Hindlimb muscle (tissue), 1 donor: ENCODE results near the gene XRCC4. TPM values are rescaled to one million over a fixed set of nuclear protein-coding genes. Genes with fewer than 3 reads are reported as not detected.
A peak's percentile ranks its signal among the peaks of the same experiment; 100 is the strongest.
"Not testable (repeated sequence)": the region's sequence is repeated elsewhere in the genome, so short reads cannot be mapped to it uniquely, and the experiment has no call there.

ENCODE experiments used
- DNase-seq: peaks from one replicate; pipeline ENCODE4 v3.0.0-alpha.2; 2013
- polyA plus RNA-seq: library from polyadenylated mRNA; unstranded; fragments of 120-200 nt; gene quantifications from one replicate; pipeline ENCODE4 v1.2.1, GENCODE V29; 2013; ENCODE audit not compliant: insufficient read length

The XRCC4 gene
- polyA plus RNA-seq, 1 donor = 5.5 TPM

GRCh38 chr5:83184534-83184933 lies 107.2 kb downstream of the XRCC4 start:
- DNase-seq = peak; percentile 19

GRCh38 chr5:83192947-83193346 lies 115.6 kb downstream of the XRCC4 start:
- DNase-seq = no peak

- no peak for DNase-seq
Measured at GRCh38 chr5:83197326-83197967, 120.1 kb downstream of the XRCC4 start.

GRCh38 chr5:83199126-83199525 lies 121.8 kb downstream of the XRCC4 start:
- DNase-seq = no peak

- no peak for DNase-seq
Measured at GRCh38 chr5:83204651-83205050, 127.3 kb downstream of the XRCC4 start.

- DNase-seq = no peak
Measured at GRCh38 chr5:83209963-83210362, 132.6 kb downstream of the XRCC4 start.

- no peak for DNase-seq
Measured at GRCh38 chr5:83219077-83219476, 141.7 kb downstream of the XRCC4 start.

- DNase-seq = no peak
Measured at GRCh38 chr5:83219495-83219894, 142.1 kb downstream of the XRCC4 start.

- no peak for DNase-seq
Measured at GRCh38 chr5:83220331-83220730, 143.0 kb downstream of the XRCC4 start.

GRCh38 chr5:83222906-83223305 lies 145.6 kb downstream of the XRCC4 start:
- DNase-seq = no peak

GRCh38 chr5:83227611-83228010 lies 150.3 kb downstream of the XRCC4 start:
- DNase-seq = no peak

GRCh38 chr5:83230511-83230910 lies 153.2 kb downstream of the XRCC4 start:
- DNase-seq = no peak

GRCh38 chr5:83244516-83244915 lies 167.2 kb downstream of the XRCC4 start:
- no peak for DNase-seq

- DNase-seq = no peak
Measured at GRCh38 chr5:83245037-83245436, 167.7 kb downstream of the XRCC4 start.

- no peak for DNase-seq
Measured at GRCh38 chr5:83246071-83246470, 168.7 kb downstream of the XRCC4 start.

GRCh38 chr5:83249156-83249555 lies 171.8 kb downstream of the XRCC4 start:
- no peak for DNase-seq

- DNase-seq = no peak
Measured at GRCh38 chr5:83251849-83252248, 174.5 kb downstream of the XRCC4 start.

GRCh38 chr5:83253720-83254119 lies 176.4 kb downstream of the XRCC4 start:
- DNase-seq = peak; percentile 7

- peak; percentile 1 for DNase-seq
Measured at GRCh38 chr5:83255268-83255667, 177.9 kb downstream of the XRCC4 start.

- DNase-seq = no peak
Measured at GRCh38 chr5:83256091-83256780, 178.9 kb downstream of the XRCC4 start.

- DNase-seq = not testable (repeated sequence)
Measured at GRCh38 chr5:83257684-83258083, 180.3 kb downstream of the XRCC4 start.

GRCh38 chr5:83265318-83265717 lies 188.0 kb downstream of the XRCC4 start:
- DNase-seq = no peak

GRCh38 chr5:83270311-83270710 lies 193.0 kb downstream of the XRCC4 start:
- no peak for DNase-seq

- no peak for DNase-seq
Measured at GRCh38 chr5:83277154-83277553, 199.8 kb downstream of the XRCC4 start.
